KMS-11 (cell line): Measurements from ENCODE around the gene SFXN3.

Experiments used
- H2AFZ ChIP-seq: fragments of 200-600 bp; sonication (generic); 2 replicates; pipeline ENCODE4 v1.6.1; 2016; ENCODE audit warnings: antibody characterized with exemption, mixed run types, low read depth
- H3K27ac ChIP-seq: fragments of 200-600 bp; sonication (generic); 2 replicates; pipeline ENCODE4 v1.6.1; 2016; ENCODE audit warnings: mild to moderate bottlenecking, mixed run types
- H3K27me3 ChIP-seq: fragments of 200-600 bp; sonication (generic); 2 replicates; pipeline ENCODE4 v1.6.1; 2017; ENCODE audit warnings: mild to moderate bottlenecking, low read depth, mixed run types, moderate library complexity; ENCODE audit not compliant: insufficient read depth
- H3K36me3 ChIP-seq: fragments of 200-600 bp; sonication (generic); 2 replicates; pipeline ENCODE4 v1.6.1; 2017; ENCODE audit warnings: mild to moderate bottlenecking, mixed run types; ENCODE audit not compliant: insufficient read depth
- H3K4me1 ChIP-seq: fragments of 200-600 bp; sonication (generic); 2 replicates; pipeline ENCODE4 v1.6.1; 2016; ENCODE audit warnings: mild to moderate bottlenecking, low read depth, mixed run types; ENCODE audit not compliant: poor library complexity, severe bottlenecking
- H3K4me2 ChIP-seq: fragments of 200-600 bp; sonication (generic); 2 replicates; pipeline ENCODE4 v1.7.0; 2016; ENCODE audit warnings: mild to moderate bottlenecking, mixed run types
- H3K4me3 ChIP-seq: fragments of 200-600 bp; sonication (generic); IDR thresholded peaks from 2 replicates; pipeline ENCODE4 v1.6.1; 2017; ENCODE audit warnings: low read depth, low read length, mixed read lengths; ENCODE audit not compliant: insufficient read depth
- H3K79me2 ChIP-seq: fragments of 200-600 bp; sonication (generic); 2 replicates; pipeline ENCODE4 v1.6.1; 2016; ENCODE audit warnings: low read depth, mixed run types; ENCODE audit not compliant: insufficient read depth
- H3K9ac ChIP-seq: fragments of 200-600 bp; sonication (generic); 2 replicates; pipeline ENCODE4 v1.6.1; 2016; ENCODE audit warnings: mild to moderate bottlenecking, mixed run types
- H4K20me1 ChIP-seq: fragments of 200-600 bp; sonication (generic); 2 replicates; pipeline ENCODE4 v1.6.1; 2016; ENCODE audit warnings: mild to moderate bottlenecking, mixed run types; ENCODE audit not compliant: insufficient read depth
- TF ChIP-seq, protein P1 (sequence below): fragments of 200-600 bp; sonication (generic); conservative IDR thresholded peaks from 2 replicates; pipeline ENCODE4 v1.6.1; 2017; ENCODE audit warnings: low read depth, mild to moderate bottlenecking, antibody characterized with exemption, low read length, moderate library complexity, mixed read lengths

SFXN3 gene

DNA sequence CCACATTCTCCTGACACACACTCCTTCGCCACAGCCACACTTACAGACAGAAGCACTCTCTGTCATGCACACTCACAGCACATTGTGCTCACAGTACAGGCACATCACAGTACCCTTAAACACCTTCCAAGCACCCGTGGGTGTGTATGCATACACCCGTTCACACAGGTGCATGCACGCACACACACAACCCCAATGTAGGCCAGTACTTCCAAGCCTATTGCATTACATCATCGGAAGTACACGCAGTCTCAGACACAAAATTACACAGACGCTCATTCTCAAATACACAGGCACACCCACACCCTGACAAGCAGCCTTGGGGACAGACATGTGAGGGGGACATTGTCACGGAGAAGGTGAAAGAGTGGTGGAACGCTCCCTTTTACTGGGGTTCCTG is 41.9 kb downstream of the SFXN3 start:
- H3K79me2 ChIP-seq = no peaks in the 10 kb centered on the region
- no peak overlapping the region for H3K27ac ChIP-seq
- H3K4me3 ChIP-seq = no peak overlapping the region
- H3K4me2 ChIP-seq = no peak overlapping the region
- TF ChIP-seq, protein P1, sequence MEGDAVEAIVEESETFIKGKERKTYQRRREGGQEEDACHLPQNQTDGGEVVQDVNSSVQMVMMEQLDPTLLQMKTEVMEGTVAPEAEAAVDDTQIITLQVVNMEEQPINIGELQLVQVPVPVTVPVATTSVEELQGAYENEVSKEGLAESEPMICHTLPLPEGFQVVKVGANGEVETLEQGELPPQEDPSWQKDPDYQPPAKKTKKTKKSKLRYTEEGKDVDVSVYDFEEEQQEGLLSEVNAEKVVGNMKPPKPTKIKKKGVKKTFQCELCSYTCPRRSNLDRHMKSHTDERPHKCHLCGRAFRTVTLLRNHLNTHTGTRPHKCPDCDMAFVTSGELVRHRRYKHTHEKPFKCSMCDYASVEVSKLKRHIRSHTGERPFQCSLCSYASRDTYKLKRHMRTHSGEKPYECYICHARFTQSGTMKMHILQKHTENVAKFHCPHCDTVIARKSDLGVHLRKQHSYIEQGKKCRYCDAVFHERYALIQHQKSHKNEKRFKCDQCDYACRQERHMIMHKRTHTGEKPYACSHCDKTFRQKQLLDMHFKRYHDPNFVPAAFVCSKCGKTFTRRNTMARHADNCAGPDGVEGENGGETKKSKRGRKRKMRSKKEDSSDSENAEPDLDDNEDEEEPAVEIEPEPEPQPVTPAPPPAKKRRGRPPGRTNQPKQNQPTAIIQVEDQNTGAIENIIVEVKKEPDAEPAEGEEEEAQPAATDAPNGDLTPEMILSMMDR = no peak
- H4K20me1 ChIP-seq = no peaks in the 10 kb centered on the region
- H3K4me1 ChIP-seq = peaks cover 3% of the 10 kb centered on the region
- no peak overlapping the region for H2AFZ ChIP-seq
- peaks cover 8% of the 10 kb centered on the region; the same call in 1 of the 2 replicates for H3K27me3 ChIP-seq
- no peak overlapping the region for H3K9ac ChIP-seq
- no peaks in the 10 kb centered on the region for H3K36me3 ChIP-seq

DNA sequence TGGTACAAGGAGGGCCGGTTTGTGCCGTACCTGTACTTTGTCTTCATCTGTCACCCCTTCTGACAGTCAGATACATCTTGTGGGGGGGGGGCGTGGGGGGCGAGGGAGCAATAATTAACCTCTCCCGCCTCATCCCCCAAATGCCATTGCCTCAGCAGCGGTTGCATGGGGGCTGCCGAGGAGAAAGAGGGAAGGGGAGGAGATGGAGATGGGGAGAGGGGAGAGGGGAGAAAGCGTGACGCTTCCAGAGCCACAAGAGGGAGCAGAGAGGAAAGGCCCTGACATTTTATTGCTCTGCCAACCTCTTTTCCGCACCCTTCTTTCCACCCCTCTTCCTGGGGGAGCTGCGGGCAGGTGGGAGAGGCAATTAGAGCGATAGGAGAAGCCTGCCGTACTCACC is 42.6 kb downstream of the SFXN3 start:
- Histone ChIP-seq H3K9ac (no peak overlapping the region), H3K4me1 (no peaks in the 10 kb centered on the region), H3K27me3 (peaks cover 8% of the 10 kb centered on the region; the same call in 1 of the 2 replicates), H2AFZ (no peak overlapping the region), H3K27ac (no peak overlapping the region), H3K4me2 (no peak overlapping the region), H3K79me2 (no peaks in the 10 kb centered on the region), H3K36me3 (no peaks in the 10 kb centered on the region), H4K20me1 (no peaks in the 10 kb centered on the region), H3K4me3 (no peak overlapping the region)
- TF ChIP-seq, protein P1 = no peak

DNA sequence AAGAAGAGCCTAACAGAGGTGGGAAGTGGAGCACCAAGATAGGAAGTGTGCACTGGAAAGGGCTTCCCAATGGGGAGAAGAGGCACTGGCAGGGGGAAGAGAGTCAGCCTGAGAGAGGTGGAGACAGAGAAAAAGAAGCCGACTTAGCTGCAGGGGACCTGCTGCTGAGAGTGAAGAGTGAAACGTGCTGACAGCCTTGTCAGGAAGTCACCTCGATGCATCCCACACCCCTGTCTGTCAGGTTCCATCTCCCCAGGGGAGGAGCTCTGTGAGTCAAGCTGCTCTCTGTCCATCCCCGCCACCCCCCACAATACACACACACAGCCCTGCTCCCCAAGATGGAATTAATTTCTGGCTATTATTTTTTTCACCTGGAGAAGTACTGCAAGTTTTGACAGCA is 44.7 kb downstream of the SFXN3 start:
- Histone ChIP-seq H3K27ac (no peak overlapping the region), H3K27me3 (peaks cover 12% of the 10 kb centered on the region; the same call in 1 of the 2 replicates), H3K4me1 (no peaks in the 10 kb centered on the region), H3K79me2 (no peaks in the 10 kb centered on the region), H2AFZ (no peak overlapping the region), H3K4me2 (no peak overlapping the region), H3K9ac (no peak overlapping the region), H3K36me3 (no peaks in the 10 kb centered on the region), H3K4me3 (no peak overlapping the region), H4K20me1 (no peaks in the 10 kb centered on the region)
- TF ChIP-seq, protein P1 = no peak

DNA sequence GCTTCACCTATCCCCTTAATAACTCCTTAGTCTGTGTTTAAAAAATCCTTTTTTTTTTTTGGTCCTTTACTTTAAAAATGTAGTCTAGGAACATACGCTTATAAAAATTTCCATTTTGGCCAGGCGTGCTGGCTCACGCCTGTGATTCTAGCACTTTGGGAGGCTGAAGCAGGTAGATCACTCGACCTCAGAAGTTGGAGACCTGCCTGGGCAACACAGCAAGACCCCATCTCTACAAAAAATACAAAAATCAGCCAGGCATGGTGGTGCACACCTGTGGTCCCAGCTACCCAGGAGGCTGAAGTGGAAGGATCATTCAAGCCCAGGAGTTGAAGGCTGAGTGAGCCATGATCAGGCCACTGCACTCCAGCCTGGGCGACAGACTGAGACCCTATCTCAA is 45.6 kb downstream of the SFXN3 start:
- Histone ChIP-seq H3K4me3 (no peak overlapping the region), H3K36me3 (no peaks in the 10 kb centered on the region), H4K20me1 (no peaks in the 10 kb centered on the region), H3K79me2 (no peaks in the 10 kb centered on the region), H3K27me3 (peaks cover 19% of the 10 kb centered on the region; the same call in 1 of the 2 replicates), H3K27ac (no peak overlapping the region), H3K4me1 (no peaks in the 10 kb centered on the region), H3K9ac (no peak overlapping the region), H2AFZ (no peak overlapping the region), H3K4me2 (no peak overlapping the region)
- TF ChIP-seq, protein P1 = no peak
